Measurements from ENCODE around the gene ANKRD37. TPM values are rescaled to one million over a fixed set of nuclear protein-coding genes. Genes with fewer than 3 reads are reported as not detected.

The ANKRD37 gene
- total and polyA plus RNA-seq, 8 donors = 5.2 to 25.3 (median 14.9) TPM

DNA sequence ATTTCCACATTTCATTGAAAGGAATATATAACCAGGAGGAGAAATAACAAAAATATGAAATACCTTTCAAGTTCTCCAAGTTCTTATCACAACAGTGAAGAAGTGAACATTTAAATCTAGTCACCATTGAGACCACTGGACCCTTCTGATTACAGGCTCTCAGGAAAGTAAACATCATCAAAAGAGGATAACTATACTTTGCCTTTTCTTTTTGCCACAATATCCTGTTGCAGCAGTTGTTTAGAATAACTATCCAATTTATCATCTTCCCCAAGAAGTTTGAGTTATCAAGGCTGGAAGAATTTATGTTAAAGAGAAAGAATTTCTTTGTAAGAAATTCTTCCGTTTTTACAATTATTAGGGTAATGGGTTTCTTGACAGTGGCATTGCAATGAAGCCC lies 4.5 kb upstream of the ANKRD37 start:
- H3K4me1 ChIP-seq = peaks cover 3 to 19% of the 10 kb centered on the region in 2 donors
- no peak overlapping the region for H3K4me3 ChIP-seq
- H3K36me3 ChIP-seq = no peaks in the 10 kb centered on the region
- TF ChIP-seq, protein P1, sequence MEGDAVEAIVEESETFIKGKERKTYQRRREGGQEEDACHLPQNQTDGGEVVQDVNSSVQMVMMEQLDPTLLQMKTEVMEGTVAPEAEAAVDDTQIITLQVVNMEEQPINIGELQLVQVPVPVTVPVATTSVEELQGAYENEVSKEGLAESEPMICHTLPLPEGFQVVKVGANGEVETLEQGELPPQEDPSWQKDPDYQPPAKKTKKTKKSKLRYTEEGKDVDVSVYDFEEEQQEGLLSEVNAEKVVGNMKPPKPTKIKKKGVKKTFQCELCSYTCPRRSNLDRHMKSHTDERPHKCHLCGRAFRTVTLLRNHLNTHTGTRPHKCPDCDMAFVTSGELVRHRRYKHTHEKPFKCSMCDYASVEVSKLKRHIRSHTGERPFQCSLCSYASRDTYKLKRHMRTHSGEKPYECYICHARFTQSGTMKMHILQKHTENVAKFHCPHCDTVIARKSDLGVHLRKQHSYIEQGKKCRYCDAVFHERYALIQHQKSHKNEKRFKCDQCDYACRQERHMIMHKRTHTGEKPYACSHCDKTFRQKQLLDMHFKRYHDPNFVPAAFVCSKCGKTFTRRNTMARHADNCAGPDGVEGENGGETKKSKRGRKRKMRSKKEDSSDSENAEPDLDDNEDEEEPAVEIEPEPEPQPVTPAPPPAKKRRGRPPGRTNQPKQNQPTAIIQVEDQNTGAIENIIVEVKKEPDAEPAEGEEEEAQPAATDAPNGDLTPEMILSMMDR (IDR thresholded peaks at IDR 0.05) = no peak
- DNase-seq (no peak), ATAC-seq (no peak)
- no peaks in the 10 kb centered on the region for H3K27me3 ChIP-seq
- H3K27ac ChIP-seq = no peak overlapping the region
- intact Hi-C loops (cut with DNase I) = loop anchor here in 1 of 2 donors (10.0 kb wide), 1 partner anchor 177 kb away; no protein-coding TSS in a partner anchor
- H3K9me3 ChIP-seq = no peaks in the 10 kb centered on the region

DNA sequence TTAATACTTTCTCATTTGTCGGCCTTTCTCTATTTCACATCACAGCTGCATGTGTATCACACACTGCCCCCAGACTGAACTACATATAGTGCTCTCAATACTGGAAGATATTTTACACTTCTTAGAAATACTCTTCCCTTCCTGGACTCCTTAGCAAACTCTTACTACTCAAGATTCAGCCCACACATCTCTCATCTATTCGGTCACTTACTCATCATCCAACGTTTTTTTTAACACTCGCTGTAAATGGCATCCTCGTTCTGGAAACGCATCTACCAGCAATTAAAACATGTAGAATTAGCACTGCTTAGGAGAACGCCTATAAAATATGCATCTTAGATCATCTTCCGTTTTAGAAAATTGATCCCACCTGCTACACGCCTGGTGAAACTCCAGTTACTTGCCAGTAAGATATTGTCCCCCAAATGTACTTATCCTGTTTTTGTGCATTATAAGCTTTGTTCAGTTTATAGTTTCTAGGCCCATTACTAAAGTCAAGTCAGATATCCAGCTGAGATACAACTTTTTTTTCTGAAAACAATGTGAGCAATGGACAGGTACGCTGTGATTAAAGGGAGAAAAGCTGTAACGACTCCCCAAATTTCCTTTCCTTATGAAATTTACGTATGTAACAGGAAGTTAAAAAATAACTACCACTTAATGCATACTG lies 1.9 kb upstream of the ANKRD37 start:
- H3K36me3 ChIP-seq = peaks cover 0 to 6% of the 10 kb centered on the region in 2 donors
- no peaks in the 10 kb centered on the region for H3K27me3 ChIP-seq
- no peak for ATAC-seq
- intact Hi-C loops (cut with DNase I) = loop anchor here in 1 of 2 donors (10.0 kb wide), 1 partner anchor 180 kb away; no protein-coding TSS in a partner anchor
- TF ChIP-seq, protein P1 (IDR thresholded peaks at IDR 0.05) = no peak
- H3K27ac ChIP-seq = peak overlapping the region; percentile 98 to 100
- H3K4me3 ChIP-seq = peak overlapping the region; percentile 89 to 92
- peaks cover 7 to 37% of the 10 kb centered on the region in 2 donors for H3K4me1 ChIP-seq
- no peaks in the 10 kb centered on the region for H3K9me3 ChIP-seq
- no peak for DNase-seq

DNA sequence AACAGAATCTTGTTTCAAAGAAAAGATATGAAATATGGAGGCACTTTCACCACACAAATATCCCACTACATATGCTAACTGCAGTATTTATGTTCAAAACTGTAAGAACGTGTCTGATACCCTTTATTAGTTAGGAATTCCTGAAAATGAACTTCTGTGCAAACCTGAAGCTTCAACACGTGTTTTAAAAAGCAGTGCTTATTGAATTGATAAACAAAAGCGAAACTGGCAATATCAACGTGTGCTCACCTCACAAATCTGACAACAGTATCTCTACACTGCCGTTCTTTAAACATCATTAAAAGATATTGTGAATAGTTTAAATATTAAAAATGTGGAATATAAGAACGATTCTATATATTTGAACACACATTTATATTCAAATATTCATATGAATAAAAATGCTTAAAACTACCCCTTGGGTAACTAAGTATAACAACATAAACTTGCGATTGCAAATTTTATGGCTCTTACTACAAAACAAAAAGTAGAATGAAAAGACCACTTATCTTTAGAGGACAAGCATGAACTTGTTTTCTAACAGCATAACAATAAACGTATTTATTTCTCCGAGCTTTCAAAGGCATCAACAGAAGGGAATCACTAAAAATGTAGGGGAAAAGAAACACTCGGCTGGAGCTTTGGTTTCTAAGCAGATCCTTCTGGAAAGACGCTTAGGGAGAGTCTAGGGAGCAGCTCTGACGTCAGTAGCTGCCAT lies 1.2 kb upstream of the ANKRD37 start, which contains the start of gene LRP2BP:
Gene LRP2BP (minus strand): TSS at position 687 of the 718 bp plus-strand sequence. CDS start 17,738 bp downstream, outside the sequence.
- TF ChIP-seq, protein P1 (IDR thresholded peaks at IDR 0.05) = no peak
- Histone ChIP-seq H3K9me3 (no peaks in the 10 kb centered on the region), H3K36me3 (peaks cover 0 to 13% of the 10 kb centered on the region in 2 donors), H3K27me3 (no peaks in the 10 kb centered on the region), H3K4me1 (peaks cover 7 to 37% of the 10 kb centered on the region in 2 donors), H3K4me3 (peak within 1 kb of the TSS; percentile 89 to 92), H3K27ac (peak within 1 kb of the TSS; percentile 98 to 100)
- DNase-seq (peak in 2 of 4 donors; percentile 22 to 36), ATAC-seq (no peak)
- intact Hi-C loops (cut with DNase I) = loop anchor here in 1 of 2 donors (10.0 kb wide), 1 partner anchor 181 kb away; no protein-coding TSS in a partner anchor

DNA sequence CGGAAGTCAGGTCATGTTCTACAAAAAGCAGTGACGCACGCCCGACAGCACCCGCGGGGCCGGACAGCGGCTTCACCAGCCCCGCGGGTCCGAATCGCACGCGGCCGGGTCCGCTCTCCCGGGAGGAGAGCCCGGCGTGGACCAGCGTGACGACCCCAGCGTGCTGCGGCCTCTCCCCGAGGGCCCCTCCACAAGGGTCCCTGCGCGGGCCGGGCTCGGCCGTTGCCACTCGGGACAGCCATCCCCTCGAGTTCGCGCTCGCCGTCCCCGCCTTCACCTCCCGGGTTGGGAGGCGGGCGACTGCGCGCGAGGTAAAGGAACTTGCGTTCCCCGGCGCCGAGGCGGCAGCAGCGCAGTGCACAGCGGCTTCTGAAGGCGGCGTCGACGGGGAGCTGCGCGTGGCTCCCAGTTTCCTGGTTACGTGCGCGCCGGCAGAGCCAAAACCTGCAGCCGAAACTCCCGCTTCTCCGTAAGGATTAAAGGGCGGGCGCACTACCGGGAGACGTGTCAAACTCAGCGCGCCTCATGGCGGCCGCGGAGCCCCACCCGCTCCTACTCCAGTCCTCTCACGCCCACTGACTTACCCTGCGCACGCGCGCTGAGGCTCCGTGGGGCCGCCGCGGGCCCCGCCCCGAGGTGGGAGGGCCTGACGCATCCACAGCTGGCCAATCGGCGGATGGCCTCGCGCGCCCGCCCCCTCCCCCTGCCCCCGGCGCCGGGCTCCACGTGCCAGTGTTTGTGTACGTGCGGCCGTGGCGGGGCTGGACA lies 501 bp upstream of the ANKRD37 start:
- intact Hi-C loops (cut with DNase I) = loop anchor here in 1 of 2 donors (10.0 kb wide), 1 partner anchor 181 kb away; no protein-coding TSS in a partner anchor
- DNase-seq = peak; percentile 96 to 99 (median 98)

More for the DNA sequence above, 501 bp upstream of the ANKRD37 start:
- TF ChIP-seq, protein P1 (IDR thresholded peaks at IDR 0.05) = no peak
- no peaks in the 10 kb centered on the region for H3K9me3 ChIP-seq
- H3K27me3 ChIP-seq = no peaks in the 10 kb centered on the region
- peaks cover 7 to 37% of the 10 kb centered on the region in 2 donors for H3K4me1 ChIP-seq
- peak overlapping the region; percentile 89 to 92 for H3K4me3 ChIP-seq
- peak overlapping the region; percentile 98 to 100 for H3K27ac ChIP-seq
- ATAC-seq = peak; percentile 91
- H3K36me3 ChIP-seq = peaks cover 0 to 21% of the 10 kb centered on the region in 2 donors
